NB4 (cell line): ENCODE measurements around the gene ZNF524.

Source experiments
- MYC ChIP-seq: IDR thresholded peaks from 2 replicates; pipeline ENCODE4 v1.6.1; 2011; ENCODE audit warnings: low read depth, low read length
- POLR2A ChIP-seq: IDR thresholded peaks from 2 replicates; pipeline ENCODE4 v1.6.1; 2011; ENCODE audit warnings: mild to moderate bottlenecking; ENCODE audit not compliant: insufficient read length; ENCODE audit errors: extremely low read depth
- TF ChIP-seq, protein P1 (sequence below): IDR thresholded peaks from one replicate; pipeline ENCODE4 v1.5.1; 2012; ENCODE audit warnings: low read depth, low read length
- TF ChIP-seq, protein P2 (sequence below): IDR thresholded peaks from 2 replicates; pipeline ENCODE4 v1.6.1; 2011; ENCODE audit warnings: low read depth, low read length

DNA sequence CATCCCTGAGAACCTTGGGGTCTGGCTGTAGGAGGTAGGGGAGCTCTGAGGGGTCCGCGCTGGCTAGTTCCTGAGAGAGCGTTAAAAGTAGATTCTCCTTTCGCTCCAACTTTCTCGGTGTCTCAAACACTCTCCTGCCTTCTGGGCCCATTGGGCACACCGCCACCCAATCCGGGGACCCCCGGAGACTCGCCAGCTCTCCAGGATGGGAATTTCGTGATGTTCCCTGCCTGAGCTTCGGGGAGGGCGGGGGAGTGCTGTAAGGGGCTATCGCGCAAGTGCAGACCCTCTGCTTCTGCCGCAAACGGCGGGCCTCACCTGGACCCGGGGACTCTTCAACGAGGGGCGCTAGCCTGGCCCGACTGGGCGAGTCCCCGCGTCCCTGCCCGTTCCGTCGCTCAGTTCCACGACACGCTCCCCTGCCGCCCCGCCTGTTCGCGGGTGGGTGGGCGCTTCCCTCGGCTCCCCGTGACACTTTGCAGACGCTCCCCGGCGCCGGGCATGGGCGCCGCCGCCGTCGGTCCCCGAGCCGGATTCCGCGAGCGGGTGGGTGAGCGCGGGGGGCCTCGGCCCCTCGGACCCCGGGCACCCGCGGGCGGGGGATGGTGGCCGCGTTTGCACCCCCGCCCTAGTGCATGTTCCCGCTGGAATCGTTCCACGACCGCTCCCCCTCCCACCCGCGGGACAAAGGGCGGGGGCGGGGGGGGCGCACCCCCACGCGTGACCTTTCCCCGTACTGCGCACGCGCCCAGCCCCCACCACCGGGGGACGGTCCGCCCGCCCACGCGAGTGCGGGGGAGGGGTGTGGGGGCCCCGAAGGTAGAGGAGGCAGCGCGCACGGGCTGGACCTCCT lies 47.9 kb downstream of the ZNF524 start, which contains the start of gene CCDC106:
- TF ChIP-seq, protein P1, sequence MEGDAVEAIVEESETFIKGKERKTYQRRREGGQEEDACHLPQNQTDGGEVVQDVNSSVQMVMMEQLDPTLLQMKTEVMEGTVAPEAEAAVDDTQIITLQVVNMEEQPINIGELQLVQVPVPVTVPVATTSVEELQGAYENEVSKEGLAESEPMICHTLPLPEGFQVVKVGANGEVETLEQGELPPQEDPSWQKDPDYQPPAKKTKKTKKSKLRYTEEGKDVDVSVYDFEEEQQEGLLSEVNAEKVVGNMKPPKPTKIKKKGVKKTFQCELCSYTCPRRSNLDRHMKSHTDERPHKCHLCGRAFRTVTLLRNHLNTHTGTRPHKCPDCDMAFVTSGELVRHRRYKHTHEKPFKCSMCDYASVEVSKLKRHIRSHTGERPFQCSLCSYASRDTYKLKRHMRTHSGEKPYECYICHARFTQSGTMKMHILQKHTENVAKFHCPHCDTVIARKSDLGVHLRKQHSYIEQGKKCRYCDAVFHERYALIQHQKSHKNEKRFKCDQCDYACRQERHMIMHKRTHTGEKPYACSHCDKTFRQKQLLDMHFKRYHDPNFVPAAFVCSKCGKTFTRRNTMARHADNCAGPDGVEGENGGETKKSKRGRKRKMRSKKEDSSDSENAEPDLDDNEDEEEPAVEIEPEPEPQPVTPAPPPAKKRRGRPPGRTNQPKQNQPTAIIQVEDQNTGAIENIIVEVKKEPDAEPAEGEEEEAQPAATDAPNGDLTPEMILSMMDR, result no peak
- TF ChIP-seq POLR2A (no peak), MYC (no peak)
- TF ChIP-seq, protein P2, sequence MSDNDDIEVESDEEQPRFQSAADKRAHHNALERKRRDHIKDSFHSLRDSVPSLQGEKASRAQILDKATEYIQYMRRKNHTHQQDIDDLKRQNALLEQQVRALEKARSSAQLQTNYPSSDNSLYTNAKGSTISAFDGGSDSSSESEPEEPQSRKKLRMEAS, result no peak
